Gastrocnemius medialis (tissue), 4 donors: Measurements from ENCODE around the gene SURF4.

Experiments
- POLR2A ChIP-seq, 2 donors: fragments of 450-650 bp; IDR thresholded peaks; one replicate each; pipeline ENCODE4 v1.6.1; 2017; ENCODE audit warnings: antibody characterized with exemption in 2 of 2, mild to moderate bottlenecking in 2 of 2, moderate library complexity in 2 of 2
- TF ChIP-seq, protein P1 (sequence below), 5 experiments: fragments of 450-650 bp in 3 of 5; fragments of 200-600 bp in 2 of 5; sonication (generic) in 2 of 5; IDR thresholded peaks in 4 of 5; conservative IDR thresholded peaks in 1 of 5; 1 replicate in 4 of 5; 2 replicates in 1 of 5; pipeline ENCODE4 v1.5.1; 2016 to 2019; ENCODE audit warnings: antibody characterized with exemption in 5 of 5, mild to moderate bottlenecking in 3 of 5, moderate library complexity in 3 of 5

DNA sequence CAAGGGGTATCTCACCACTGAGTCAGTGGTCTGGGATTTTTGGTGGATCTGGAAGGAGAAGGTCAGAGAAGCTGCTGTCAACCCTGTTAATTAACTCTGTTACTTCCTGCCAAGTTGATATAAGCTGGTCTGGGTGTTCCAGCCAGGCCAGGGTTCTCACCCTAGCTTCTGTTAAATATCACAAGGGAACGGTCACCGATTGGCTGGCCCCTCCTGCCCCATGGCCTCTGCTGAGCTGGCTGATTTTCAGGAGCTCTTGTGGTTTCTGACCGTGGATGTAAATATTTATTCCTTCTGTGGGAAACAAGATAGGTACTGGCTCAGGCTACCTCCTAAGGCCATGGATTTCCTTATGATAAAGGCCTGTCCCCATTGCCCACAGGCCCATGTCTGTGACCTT, 47.4 kb upstream of the SURF4 start:
- TF ChIP-seq, protein P1, sequence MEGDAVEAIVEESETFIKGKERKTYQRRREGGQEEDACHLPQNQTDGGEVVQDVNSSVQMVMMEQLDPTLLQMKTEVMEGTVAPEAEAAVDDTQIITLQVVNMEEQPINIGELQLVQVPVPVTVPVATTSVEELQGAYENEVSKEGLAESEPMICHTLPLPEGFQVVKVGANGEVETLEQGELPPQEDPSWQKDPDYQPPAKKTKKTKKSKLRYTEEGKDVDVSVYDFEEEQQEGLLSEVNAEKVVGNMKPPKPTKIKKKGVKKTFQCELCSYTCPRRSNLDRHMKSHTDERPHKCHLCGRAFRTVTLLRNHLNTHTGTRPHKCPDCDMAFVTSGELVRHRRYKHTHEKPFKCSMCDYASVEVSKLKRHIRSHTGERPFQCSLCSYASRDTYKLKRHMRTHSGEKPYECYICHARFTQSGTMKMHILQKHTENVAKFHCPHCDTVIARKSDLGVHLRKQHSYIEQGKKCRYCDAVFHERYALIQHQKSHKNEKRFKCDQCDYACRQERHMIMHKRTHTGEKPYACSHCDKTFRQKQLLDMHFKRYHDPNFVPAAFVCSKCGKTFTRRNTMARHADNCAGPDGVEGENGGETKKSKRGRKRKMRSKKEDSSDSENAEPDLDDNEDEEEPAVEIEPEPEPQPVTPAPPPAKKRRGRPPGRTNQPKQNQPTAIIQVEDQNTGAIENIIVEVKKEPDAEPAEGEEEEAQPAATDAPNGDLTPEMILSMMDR (IDR thresholded peaks at IDR 0.05 in 4 of 5, conservative IDR thresholded peaks at IDR 0.05 in 1 of 5): no peak
- no peak for TF ChIP-seq POLR2A (IDR thresholded peaks at IDR 0.05)
